Stimulated activated CD8-positive, alpha-beta memory T cell treated with anti-CD3 and anti-CD28 coated beads, Interleukin-4, amount 100 ng/mL, for 1 hour (primary cell): ENCODE results near the gene DOCK7.
"Not testable (repeated sequence)": the region's sequence is repeated elsewhere in the genome, so short reads cannot be mapped to it uniquely, and the experiment has no call there.

Experiments used
- DNase-seq, 2 donors: peaks; one replicate each; pipeline ENCODE4 v3.0.0-alpha.2; 2020; ENCODE audit warnings: low read depth in 2 of 2, low spot score in 1 of 2

Gene DOCK7, protein sequence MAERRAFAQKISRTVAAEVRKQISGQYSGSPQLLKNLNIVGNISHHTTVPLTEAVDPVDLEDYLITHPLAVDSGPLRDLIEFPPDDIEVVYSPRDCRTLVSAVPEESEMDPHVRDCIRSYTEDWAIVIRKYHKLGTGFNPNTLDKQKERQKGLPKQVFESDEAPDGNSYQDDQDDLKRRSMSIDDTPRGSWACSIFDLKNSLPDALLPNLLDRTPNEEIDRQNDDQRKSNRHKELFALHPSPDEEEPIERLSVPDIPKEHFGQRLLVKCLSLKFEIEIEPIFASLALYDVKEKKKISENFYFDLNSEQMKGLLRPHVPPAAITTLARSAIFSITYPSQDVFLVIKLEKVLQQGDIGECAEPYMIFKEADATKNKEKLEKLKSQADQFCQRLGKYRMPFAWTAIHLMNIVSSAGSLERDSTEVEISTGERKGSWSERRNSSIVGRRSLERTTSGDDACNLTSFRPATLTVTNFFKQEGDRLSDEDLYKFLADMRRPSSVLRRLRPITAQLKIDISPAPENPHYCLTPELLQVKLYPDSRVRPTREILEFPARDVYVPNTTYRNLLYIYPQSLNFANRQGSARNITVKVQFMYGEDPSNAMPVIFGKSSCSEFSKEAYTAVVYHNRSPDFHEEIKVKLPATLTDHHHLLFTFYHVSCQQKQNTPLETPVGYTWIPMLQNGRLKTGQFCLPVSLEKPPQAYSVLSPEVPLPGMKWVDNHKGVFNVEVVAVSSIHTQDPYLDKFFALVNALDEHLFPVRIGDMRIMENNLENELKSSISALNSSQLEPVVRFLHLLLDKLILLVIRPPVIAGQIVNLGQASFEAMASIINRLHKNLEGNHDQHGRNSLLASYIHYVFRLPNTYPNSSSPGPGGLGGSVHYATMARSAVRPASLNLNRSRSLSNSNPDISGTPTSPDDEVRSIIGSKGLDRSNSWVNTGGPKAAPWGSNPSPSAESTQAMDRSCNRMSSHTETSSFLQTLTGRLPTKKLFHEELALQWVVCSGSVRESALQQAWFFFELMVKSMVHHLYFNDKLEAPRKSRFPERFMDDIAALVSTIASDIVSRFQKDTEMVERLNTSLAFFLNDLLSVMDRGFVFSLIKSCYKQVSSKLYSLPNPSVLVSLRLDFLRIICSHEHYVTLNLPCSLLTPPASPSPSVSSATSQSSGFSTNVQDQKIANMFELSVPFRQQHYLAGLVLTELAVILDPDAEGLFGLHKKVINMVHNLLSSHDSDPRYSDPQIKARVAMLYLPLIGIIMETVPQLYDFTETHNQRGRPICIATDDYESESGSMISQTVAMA (N-terminal part only)

GRCh38 chr1:62687903-62688686 lies at the start of gene DOCK7:
TSS of gene DOCK7 (minus strand) at chr1:62688386. CDS start at chr1:62688264, 122 bp downstream.
- no peak for DNase-seq

GRCh38 chr1:62735491-62736171 lies 47.4 kb upstream of the DOCK7 start:
- no peak for DNase-seq

- DNase-seq = no peak
Observed at GRCh38 chr1:62732331-62732730, 44.1 kb upstream of the DOCK7 start.

DNA sequence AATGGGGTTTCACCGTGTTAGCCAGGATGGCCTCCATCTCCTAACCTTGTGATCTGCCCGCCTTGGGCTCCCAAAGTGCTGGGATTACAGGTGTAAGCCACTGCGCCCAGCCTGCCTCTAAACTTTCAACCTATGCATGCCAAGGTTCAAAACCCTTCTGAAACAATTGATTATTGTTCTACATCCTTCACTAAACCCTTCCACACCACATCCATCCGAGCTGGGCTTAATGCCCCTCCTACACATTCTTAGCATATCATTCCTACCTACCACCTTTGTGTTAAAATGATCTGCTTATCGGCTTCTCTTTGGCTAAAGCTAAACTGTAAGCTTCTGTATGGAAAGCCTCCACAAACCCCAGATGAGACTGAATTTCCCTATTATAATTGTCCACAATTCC lies 40.8 kb upstream of the DOCK7 start:
- DNase-seq = no peak

DNA sequence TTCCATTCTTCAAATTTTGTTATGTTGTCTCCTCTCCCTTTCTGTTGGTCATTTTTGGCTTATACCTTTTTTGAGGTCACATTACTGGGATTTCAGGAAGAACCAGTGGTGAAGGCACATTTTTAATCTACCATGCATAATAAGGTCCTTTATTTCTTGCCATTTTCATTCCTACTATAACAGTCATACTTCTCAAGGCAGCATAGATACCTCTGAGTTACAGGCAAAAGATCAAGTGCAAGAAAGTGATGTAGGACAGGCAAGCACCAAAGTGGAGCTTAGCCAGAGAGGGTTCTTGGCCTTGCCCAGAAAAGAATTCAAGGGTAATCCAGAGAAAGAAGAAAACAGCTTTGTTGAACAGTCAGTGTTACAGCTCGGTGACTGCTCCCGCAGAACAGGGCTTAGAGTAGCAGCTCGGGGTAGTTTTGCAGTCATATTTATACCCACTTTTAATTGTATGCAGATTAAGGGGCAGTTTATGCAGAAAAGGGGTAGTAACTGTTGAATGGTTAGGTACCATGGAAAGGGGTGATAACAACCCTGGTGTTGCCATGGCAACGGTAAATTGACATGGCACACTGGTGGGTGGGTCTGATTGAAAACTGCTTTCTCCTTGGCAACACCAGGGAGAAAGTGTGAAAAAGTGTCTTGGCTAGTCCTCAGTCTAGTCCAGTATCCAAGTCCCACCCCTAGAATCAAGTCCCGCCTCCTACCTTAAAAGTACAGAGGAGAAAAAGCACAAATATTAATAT lies 39.6 kb upstream of the DOCK7 start:
- no peak for DNase-seq

GRCh38 chr1:62726011-62726442 lies 37.8 kb upstream of the DOCK7 start:
- DNase-seq = no peak

- no peak for DNase-seq
Observed at GRCh38 chr1:62725255-62725654, 37.1 kb upstream of the DOCK7 start.

GRCh38 chr1:62724430-62724829 lies 36.2 kb upstream of the DOCK7 start:
- DNase-seq = no peak

DNA sequence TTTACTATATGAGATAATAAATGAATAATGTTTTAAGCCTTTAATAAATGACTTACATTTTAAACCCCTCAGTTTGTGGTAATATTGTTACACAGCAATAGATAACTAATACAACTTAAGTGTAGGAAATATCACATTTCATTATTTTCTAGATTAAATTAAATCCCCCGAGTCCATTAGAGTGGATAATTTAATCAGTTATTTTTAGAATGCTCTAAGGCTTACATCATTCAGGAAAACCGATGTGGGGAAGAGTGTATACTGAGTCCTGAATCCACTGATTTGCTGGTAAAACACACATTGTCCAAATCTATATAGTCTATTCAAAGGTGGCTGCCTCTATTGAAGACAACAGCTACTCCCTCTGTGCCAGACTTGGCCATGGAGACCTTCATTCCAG lies 35.7 kb upstream of the DOCK7 start:
- DNase-seq = no peak

GRCh38 chr1:62722796-62723195 lies 34.6 kb upstream of the DOCK7 start:
- no peak for DNase-seq

- no peak for DNase-seq
Observed at GRCh38 chr1:62720946-62721554, 32.9 kb upstream of the DOCK7 start.

DNA sequence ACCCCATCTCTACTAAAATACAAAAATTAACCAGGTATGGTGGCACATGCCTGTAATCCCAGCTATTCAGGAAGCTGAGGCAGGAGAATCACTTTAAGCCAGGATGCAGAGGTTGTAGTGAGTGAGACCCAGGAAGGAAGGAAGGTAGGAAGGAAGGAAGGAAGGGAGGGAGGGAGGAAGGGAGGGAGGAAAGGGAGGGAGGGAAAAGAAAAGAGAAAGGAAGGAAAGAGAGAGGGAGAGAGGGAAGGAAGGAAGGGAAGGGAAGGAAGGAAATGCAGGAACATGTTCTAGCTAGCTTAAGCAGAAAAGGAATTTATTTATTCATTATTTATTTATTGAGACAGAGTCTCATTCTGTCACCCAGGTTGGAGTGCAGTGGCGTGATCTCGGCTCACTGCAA lies 30.2 kb upstream of the DOCK7 start:
- not testable (repeated sequence) for DNase-seq

DNA sequence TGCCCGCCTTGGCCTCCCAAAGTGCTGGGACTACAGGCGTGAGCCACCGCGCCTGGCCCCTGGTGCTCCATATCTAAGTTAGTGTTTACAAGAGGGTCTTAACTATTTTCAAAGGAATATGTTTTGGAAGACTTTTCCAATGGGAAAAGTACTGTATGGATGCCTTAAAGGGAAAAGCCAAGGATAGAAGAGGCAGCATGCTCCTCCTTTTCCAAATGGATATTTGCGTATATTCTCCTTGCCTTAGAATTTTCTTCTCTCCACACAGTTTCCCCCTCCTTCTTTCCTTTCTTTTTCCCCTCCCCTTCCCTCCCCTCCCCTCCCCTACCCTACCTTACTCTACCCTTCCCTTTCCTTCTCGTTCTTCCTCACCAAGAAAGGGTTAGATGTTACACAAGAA lies 29.3 kb upstream of the DOCK7 start:
- DNase-seq = no peak

DNA sequence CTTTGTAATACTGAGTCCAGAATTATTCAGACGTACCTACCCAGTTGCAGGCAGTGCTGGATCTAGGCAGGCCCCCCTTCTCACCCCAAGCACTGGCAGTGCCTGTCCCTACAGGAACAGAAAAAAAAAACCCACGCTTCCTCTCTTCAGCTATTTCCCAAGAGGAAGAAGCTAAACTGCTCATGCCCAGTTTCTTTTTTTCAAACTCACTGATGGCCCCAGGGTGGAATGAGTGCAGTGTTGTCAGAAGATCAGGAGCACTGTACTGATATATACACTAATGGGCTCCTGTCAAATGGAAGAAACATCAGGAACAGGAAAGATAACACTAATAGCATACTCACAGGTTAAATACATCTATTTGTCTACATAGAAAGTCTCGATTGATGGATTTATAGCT lies 28.2 kb upstream of the DOCK7 start:
- no peak for DNase-seq

- DNase-seq = no peak
Observed at GRCh38 chr1:62712336-62713243, 24.4 kb upstream of the DOCK7 start.

DNA sequence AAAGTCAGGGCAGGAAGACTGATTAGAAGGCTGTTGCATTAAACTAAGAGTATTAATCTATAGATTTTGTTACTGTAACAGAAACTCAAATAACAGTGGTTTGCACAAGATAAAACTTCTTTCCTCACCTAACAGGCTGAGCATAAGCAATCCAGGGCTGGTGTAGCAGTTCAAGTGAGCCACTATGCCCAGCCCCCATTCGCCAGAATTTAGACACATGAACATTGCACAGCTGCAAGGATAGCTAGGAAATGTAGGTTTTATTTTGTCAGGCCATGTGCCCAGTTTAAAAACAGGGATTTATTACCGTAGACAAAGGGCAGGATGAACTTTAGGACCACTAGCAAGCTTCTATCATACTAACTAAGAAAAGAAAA lies 19.5 kb upstream of the DOCK7 start:
- DNase-seq = no peak

DNA sequence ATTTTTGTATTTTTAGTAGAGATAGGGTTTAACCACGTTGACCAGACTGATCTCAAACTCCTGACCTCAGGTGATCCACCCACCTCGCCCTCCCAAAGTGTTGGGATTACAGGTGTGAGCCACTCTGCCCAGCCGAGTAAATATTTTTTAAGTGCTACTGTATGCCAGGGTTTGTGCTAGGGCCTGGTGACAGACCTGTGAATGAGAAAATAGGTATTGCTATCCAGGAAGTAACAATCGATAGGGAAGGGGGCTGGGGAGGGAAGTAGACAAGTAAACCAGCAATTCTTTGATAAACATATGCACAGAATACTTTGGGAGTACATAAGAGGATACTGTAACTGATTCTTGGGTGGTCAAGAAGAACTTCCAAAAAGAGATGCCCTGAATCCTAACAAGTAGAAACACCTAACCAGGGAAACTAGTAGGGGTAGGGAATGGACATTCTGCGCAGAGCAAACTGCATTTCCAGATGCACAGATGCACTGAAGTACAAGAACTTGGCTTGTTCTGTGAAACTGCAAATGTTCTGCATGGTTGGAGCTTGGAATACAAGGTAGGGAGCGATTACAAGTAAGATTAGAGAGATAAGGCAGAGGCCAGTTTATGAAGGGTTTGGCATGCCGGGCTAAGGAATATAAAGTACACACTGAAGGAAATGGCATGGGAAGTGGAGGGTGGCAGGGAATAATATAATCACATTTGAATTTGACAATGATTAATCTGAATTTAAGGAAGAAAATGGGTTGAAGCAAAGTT lies 19.0 kb upstream of the DOCK7 start:
- DNase-seq = no peak
